GM18870 (cell line): ENCODE results near the gene PLCG2.
"Not testable (repeated sequence)": the region's sequence is repeated elsewhere in the genome, so short reads cannot be mapped to it uniquely, and the experiment has no call there.

Experiments used
- ATAC-seq: cut with Tn5 transposase; IDR thresholded peaks from one replicate; pipeline ENCODE4 v1.9.1; 2021; ENCODE audit warnings: moderate library complexity; ENCODE audit not compliant: unreplicated experiment

The PLCG2 gene

DNA sequence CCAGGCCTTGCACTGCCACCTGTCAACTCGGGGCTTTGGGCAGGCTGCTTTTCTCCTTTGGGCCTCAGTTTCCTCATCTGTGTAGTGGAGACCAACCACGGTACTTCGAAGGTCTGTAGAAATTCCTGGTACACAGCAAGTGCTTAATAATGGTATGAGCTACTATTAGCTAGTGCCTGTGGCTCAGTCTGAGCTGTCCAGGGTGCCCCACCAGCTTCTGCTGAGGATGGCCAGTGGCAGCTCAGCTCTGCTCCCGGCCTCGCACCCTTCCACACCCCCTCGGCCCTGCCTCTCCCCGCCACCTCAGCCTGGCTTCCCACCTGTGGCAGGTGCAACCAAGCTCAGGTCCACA lies 26.2 kb upstream of the PLCG2 start:
- no peak for ATAC-seq

DNA sequence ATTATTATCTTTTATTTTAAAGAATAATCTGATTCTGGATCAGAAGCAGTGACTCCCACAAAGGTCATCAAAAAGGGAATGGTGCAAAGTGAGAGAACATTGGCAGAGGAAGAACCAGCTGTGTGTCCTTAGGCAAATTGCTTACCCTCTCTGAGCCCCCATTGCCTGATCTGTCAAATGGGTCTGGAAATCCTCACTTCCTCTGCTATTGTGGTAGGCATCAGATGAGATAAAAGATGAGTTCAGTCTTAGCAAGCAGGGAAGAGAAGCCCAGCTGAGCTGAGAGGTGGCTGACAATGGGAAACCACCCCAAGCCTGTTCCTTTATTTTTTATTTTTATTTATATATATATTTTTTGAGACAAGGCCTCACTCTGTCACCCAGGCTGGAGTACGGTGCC lies 24.2 kb upstream of the PLCG2 start:
- ATAC-seq, result no peak

DNA sequence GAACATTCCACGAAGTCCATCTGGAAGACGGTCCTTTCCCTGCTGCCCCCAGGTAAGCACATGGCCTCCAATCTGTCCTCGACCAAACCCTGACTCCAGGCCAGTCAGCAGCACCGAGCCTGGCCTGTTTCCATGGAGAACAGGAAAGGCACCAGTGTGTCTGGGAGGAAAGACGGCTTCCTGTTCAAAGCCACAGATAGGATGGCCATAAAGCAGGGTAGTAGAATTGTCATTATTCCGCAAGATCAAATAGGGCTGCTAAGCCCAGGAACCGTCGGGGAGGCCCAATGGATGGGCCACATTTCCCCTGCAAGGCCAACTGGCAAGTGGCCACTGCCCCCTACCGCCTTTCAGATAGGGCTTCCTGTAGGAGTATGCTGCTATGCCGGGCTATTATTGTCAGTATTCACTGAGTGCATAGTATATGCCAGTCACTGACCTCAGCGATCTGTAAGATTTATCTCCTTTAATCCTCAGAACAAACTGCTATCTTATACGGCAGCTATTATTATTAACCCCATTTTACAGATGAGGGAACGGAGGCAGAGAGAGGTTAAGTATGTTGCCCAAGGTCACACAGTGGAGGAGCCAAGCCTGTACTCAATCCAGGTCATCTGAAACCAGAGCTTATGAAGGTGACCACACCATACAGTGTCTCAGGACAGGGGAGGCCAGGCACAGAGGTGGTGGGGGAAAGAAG lies 23.0 kb upstream of the PLCG2 start:
- ATAC-seq, result no peak

DNA sequence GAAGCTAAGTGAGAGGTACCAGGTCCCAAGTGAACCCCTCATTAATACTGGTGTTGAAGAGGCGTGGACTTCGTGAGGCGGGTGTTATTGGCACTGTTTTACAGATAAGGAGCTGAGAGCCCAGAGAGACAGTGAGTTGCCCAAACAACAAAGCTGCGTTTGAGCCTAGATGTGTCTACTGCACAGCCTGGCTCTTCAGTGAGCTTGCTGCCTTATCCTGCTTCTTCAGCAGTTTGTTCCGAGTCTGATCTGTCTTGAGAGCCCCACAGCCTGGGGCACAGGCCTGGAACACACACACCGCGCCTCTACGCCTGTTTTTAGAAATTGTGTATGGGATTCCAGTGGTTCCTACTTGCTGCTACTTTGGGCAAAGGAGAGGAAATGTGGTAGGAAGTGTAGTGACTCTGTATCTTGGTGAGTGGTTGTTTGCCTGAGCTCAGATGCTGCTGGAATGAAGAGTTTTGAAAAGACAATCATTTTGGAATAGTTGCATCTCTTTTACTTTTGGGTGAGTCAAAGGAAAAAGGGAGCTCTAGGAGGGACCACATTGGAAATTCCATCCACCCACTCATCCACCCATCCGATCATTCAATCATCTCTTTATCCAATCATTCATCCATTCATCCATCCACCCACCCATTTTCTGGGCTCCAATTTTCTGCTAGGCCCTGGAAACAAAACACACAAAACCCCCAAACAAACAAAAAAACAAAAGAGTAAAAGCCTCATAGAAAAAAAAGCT lies 22.3 kb upstream of the PLCG2 start:
- ATAC-seq, result no peak

DNA sequence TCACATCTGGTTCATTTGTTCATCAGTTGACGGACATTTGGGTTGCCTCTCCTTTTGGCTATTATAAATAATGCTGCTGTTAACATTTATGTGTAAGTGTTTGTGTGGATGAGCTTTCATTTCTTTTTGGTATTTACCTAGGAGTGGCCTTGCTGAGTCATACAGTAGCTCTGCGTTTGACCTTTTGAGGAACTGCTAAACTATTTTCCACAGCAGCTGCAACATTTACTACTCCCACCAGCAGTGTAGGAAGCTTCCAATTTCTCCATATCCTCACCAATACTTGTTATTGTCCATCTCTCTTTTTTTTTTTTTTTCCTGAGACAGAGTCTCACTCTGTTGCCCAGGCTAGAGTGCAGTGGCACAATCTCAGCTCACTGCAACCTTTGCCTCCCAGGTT lies 20.7 kb upstream of the PLCG2 start:
- no peak for ATAC-seq

DNA sequence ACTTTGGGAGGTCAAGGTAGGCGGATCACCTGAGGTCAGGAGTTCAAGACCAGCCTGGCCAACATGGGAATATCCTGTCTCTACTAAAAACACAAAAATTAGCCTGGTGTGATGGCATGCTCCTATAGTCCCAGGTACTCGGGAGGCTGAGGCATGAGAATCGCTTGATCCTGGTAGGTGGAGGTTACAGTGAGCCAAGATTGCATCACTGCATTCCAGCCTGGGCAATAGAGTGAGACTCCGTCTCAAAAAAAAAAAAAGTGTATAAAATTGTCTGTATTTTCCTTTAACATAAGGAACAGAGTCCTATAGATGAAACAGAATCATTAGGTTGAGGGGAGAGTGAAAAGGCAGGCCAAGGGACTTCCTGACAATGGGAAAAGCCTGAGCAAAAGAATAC lies 16.8 kb upstream of the PLCG2 start:
- not testable (repeated sequence) for ATAC-seq

DNA sequence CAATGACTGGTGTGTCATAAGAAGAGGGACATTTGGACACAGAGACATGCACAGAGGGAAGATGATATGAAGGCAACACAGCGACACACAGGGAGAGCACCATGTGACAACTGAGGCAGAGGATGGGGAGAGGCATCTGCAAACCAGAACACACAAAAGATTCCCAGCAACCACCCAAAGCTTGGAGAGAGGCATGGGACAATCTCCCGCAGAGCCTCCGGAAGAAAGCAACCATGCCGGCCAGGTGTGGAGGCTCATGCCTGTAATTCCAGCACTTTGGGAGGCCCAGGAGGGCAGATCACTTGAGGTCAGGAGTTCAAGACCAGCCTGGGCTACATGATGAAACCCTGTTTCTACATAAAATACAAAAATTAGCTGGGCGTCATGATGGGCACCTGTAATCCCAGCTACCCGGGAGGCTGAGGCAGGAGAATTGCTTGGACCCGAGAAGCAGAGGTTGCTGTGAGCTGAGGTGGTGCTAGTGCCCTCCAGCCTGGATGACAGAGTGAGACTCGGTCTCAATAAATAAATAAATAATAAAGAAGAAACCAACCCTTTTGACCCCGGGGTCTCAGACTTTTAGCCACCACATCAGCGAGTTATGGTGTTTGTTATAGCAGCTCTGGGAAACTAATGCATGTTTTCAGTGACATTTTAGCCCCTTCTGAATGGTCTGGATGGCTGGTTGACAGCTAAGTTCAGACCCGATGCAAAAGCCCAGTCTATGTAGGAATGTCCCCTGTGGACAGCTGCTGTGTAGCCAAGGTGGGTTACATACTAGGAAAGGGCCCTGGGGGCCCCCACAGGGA lies 13.8 kb upstream of the PLCG2 start:
- ATAC-seq, result no peak

DNA sequence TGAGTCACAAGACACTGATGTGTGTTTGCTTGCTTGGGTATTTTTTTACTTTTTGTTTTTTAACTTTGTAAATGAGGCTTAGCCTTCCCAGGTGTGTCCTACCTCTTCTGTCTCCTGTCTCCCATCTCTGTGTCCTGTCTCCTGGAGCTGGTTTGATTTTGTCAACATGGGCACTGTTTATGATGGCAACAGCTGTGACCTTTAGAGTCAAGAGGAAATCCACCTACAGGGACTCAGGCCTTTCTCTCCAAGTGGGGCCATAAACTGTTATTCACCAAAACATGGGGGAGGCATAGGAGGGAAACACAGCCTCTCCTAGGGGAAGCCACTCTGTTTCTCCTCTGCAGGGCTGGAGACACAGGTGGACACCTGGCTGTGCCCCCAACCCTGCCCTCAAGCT lies 13.1 kb upstream of the PLCG2 start:
- ATAC-seq, result no peak

DNA sequence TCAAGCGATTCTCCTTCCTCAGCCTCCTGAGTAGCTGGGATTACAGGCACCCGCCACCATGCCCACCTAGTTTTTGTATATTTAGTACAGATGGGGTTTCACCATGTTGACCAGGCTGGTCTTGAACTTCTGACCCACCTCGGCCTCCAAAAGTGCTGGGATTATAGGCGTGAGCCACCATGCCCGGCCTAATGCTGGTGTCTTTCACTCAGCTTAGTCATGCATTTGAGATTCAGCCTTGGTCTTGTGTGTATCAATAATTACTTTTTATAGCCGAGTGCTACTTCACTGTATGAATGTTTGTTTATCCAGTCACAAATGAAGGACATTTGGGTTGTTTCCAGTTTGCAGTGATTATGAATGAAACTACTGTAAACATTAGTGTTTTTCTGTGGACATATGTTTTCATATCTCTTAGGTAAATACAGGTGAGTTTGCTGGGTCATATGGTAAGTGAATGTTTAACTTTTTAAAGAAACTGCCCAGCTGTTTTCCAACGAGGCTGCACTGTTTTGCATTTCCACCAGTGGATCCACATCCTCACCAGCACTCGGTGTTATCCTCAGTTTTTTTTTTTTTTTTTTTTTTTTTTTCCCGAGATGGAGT lies 11.0 kb upstream of the PLCG2 start:
- ATAC-seq, result no peak

DNA sequence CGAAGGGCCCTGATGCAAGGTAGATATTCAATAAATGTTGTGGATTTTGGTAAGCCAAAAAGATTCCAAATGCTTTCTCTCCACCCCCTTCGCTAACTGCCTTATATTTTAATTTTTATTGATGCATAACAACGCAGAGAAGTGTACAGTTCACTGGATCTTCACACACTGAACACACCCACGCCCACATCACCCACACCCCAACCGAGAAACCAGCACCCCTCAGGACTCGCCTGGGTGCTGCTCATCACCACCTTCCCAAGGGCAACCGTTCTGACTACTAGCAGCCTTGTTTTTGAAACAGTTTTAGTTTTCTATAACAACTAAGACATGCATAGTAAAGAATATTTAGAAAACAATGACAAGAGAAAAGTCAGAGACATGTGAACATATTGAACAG lies 9.1 kb upstream of the PLCG2 start:
- no peak for ATAC-seq

DNA sequence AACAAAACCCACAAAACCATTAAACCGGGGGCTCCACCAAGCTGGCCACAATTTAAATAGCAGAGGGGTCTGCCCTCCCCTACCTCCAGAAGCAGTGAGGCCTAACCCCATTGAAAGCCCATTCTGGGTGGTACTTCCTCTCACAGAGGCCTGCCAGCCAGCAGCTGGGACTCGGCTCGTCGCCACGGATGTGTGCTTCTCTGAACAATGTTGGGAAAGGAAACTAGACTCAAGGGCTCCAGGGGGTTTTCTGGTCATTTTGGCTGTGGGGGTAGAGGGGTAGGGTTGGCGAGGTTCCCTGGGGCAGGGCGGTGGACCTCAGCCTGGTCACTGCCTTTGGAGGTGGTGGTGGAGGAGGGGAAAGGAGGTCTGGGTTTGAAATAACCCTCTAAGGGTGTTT lies 4.7 kb upstream of the PLCG2 start:
- ATAC-seq, result no peak

DNA sequence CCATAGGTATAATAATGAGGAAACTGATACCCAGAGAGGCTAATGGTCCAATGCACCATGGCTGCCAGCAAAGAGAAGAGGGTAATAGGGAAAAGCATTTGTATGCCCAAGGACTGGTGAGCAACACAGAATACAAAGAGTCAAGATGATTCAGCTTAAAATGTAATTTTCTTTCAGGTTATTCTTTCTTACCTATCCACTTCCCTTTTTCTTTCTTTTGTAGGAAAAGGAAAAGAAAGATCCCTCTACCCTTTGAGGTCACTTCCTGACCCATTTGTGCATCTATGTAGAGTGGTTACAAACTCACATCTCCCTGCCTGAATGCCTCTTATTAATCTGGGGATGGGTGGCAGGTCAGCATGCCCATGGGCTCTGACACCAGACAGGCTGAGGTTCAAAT lies 3.5 kb upstream of the PLCG2 start:
- ATAC-seq, result no peak

DNA sequence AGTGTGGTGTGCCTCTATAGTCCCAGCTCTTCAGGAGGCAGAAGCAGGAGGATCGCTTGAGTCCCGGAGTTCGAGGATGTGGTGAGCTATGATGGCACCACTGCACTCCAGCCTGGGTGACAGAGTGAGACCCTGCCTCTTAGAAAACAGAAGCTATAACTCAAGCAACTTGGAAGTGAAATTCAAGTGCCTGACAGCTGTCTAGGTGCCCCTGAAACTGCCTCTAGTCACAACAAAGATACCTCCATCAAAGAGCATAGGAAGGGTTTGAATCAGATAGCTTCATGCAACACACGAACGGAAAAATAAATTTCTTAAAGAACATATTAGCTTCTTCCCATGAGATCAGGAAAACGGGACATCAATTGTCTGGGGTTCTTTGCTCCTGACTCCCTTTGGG lies 860 bp upstream of the PLCG2 start:
- ATAC-seq, result no peak

DNA sequence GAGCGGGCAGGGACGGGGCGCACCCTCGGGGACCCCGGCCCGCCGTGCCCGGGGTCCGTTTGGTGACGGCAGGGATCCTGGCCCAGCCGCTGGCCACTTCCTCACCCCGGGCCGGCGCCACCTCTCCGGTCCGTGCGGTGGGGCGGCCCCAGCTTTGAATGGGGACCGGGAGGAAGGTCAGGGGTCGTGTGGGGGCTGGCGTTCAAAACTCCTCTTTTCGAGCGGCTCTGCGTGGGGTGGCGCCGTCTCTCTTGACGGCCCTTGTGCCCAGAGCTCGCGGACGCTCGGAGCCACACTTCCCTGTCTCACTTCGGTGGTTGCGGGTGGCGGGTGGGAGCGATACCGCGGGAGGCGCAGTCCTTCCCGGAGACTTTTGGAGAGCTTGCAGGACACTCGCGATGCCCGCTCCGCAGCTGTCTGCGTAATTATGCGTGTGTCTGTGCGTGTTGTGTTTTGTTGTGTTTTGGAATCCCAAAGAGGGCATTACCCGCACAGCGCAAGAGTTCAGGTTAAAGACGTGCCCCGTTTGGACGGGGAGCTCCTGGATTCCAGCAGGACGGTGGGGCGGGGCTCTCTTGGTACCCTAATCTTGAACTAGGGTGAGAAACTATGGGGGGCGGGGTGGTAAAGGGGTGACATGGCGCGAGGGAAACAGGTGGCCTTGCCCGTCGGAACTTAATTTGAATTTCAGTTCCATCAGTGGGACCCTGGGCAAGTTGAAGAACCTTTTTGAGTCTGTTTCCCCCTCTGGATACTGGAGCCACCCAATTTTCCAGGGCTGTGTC lies 637 bp downstream of the PLCG2 start:
- ATAC-seq, result no peak

DNA sequence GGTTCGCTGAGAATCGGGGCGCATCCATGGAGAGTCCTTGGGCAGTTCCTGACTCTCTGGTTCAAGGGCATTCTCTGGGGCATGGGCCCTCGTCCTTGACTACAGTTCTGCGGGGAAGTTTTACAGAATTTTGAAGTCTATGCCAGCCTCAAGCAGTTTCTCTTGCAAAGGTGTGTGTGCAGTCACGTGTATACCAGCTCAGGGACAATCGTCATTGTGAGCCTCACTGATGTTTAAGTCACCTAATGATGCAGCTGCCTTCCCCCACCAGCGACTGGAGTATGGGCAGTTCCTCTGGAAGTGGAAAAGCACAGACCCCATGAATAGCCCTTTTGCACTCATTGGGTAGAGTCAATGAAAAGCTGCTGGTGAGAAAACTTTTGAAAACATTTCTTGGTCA lies 1.3 kb downstream of the PLCG2 start:
- no peak for ATAC-seq

DNA sequence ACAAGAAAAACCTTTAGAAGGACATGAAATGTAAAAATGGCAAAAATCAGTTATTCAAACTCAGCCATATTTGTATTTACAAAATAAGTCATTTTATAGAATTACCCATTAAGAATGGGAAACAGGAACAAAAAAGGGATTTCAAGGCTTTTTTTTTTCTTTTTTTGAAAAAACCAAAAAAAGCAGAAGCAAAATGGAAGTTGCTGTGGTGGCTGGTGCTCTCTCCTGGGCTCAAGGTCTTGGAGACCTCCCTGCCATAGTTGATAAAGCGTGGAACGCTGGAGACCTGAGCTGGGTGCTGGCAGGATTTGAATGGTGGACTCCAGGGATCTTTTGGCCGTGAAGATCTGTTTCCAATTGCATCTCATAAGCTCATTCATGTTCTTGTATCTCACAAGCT lies 3.1 kb downstream of the PLCG2 start:
- ATAC-seq, result no peak

DNA sequence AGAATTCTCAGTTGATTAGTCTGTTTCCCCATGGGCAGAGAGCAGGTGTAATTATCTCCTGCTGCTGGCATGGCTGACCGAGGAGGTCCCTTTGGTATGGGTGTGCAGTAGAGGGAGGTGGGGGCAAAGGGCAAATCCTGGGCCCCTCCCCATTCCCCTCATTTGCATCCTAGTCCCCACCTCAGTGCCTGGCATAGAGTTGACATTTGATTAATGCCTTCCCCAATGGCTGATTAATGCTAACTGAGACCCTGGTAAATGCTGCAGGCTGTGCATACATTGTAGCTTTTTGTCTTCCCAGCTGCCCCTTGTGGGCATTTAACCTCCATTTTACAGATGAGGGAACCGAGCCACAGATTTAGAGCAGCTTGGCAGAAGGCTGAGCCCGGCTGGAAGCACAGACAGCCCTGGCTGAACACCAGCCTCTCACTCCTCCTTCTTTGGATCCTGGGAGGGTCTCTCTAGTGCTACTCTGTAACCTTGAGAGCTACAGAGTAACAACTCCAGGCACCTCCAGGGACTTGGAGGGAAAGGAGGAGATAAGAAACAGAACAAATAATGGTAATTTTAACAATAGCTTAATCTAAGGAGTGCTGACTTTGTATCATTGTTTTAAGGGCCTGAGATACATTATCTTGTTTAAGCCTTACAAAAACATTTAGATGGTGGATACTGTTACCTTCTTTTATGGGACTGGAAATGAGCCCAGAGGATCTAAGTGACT lies 5.1 kb downstream of the PLCG2 start:
- ATAC-seq, result no peak

DNA sequence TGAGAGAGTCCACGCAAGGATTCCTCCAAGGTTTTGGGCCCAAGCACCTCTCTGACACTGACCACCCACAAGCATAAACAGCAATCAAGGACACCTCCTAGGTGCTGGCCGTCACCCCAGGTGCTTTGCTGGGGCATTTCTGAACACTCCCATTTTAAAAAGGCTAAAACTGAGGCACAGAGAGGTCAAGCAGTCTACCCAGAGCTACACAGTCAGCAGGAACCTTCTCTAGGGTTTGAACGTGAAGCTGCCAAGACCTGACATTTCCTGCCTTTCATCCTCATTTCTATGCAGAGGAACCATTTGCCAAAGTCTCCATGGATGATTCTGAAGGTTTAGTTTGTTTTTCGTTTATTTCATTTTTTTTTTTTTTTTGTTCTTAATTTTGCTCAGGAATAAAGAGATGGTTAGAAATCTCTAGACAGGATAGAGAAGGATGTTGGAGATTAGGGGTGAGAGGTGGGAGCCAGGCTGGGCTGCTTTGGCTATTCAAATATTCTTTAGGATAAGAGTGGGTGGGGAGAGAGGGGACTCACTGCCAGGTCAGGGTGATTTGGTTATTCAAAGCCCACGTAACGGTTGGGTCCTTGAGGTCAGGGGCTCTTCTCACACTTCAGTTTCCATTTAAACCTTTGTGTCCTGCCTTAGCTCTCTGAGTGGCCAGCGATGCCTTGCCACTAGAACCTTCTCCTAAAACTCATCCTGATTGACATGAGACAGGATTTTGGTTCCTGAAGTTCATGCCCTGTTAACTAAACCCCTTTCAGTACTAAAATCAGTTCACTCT lies 6.2 kb downstream of the PLCG2 start:
- no peak for ATAC-seq

DNA sequence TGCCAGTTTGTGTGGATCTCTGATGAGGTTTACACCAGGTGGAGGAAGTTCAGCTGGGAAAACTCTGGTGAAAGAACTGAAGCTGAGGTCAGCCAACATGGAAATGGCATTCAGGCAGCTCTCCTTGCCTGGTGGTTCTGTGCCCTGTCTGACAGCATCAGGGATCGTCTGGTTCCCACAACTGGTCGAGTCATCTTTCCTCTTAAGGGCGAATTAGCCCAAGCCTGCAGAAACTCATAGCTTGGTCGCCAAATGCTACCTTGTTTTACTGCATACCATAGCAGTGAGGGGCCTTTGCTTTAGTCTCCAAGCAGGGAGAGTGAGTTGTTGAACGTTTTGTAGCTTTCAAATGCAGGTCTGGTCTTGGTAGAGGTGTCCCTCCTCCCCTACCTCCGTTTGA lies 7.2 kb downstream of the PLCG2 start:
- ATAC-seq, result no peak
